Keratinocyte (primary cell): ENCODE measurements around the gene CEACAM19.

Experiments used
- EZH2 ChIP-seq: IDR thresholded peaks from one replicate; pipeline ENCODE4 v1.6.1; 2012; ENCODE audit warnings: inconsistent platforms, mild to moderate bottlenecking, low read length, moderate library complexity
- TF ChIP-seq, protein P1 (sequence below), 3 experiments: IDR thresholded peaks in 1 of 3; conservative IDR thresholded peaks in 1 of 3; optimal IDR thresholded peaks in 1 of 3; 2 replicates in 2 of 3; 3 replicates in 1 of 3; pipeline versions ENCODE3 to v1.5.1; 2011; ENCODE audit warnings: low read length in 3 of 3, mild to moderate bottlenecking in 3 of 3, moderate library complexity in 2 of 3, control low read depth in 1 of 3, inconsistent platforms in 1 of 3; ENCODE audit not compliant: insufficient read depth in 2 of 3; ENCODE audit errors: extremely low read depth in 1 of 3

DNA sequence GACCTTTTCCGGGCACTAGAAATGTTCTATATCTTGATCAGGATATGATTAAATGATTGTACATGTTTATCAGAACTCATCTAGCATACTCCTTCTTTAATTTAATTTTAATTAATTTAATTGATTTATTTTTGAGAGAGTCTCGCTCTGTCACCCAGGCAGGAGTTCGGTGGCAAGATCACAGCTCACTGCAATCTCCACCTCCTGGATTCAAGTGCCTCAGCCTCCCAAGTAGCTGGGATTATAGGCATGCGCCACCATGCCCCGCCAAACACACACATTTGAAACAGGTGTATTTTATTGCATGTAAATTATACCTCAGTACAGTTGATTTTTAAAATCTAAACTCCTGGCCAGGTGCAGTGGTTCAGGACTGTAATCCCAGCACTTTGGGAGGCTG lies 59.8 kb downstream of the CEACAM19 start:
- TF ChIP-seq, protein P1, sequence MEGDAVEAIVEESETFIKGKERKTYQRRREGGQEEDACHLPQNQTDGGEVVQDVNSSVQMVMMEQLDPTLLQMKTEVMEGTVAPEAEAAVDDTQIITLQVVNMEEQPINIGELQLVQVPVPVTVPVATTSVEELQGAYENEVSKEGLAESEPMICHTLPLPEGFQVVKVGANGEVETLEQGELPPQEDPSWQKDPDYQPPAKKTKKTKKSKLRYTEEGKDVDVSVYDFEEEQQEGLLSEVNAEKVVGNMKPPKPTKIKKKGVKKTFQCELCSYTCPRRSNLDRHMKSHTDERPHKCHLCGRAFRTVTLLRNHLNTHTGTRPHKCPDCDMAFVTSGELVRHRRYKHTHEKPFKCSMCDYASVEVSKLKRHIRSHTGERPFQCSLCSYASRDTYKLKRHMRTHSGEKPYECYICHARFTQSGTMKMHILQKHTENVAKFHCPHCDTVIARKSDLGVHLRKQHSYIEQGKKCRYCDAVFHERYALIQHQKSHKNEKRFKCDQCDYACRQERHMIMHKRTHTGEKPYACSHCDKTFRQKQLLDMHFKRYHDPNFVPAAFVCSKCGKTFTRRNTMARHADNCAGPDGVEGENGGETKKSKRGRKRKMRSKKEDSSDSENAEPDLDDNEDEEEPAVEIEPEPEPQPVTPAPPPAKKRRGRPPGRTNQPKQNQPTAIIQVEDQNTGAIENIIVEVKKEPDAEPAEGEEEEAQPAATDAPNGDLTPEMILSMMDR (optimal IDR thresholded peaks at IDR 0.05 in 1 of 3, IDR thresholded peaks at IDR 0.05 in 1 of 3, conservative IDR thresholded peaks at IDR 0.05 in 1 of 3; ENCODE audit: extremely low read depth in 1 of 3, insufficient read depth in 2 of 3, low read length in 3 of 3), result no peak
- TF ChIP-seq EZH2, result no peak
